Activated naive CD4-positive, alpha-beta T cell (primary cell): ENCODE results near the gene KRT16.
"Not testable (repeated sequence)": the region's sequence is repeated elsewhere in the genome, so short reads cannot be mapped to it uniquely, and the experiment has no call there.

ENCODE experiments used
- DNase-seq, 4 experiments: peaks; one replicate each; lab custom pipeline; 2025; lab: John Stamatoyannopoulos, UW

Gene KRT16

DNA sequence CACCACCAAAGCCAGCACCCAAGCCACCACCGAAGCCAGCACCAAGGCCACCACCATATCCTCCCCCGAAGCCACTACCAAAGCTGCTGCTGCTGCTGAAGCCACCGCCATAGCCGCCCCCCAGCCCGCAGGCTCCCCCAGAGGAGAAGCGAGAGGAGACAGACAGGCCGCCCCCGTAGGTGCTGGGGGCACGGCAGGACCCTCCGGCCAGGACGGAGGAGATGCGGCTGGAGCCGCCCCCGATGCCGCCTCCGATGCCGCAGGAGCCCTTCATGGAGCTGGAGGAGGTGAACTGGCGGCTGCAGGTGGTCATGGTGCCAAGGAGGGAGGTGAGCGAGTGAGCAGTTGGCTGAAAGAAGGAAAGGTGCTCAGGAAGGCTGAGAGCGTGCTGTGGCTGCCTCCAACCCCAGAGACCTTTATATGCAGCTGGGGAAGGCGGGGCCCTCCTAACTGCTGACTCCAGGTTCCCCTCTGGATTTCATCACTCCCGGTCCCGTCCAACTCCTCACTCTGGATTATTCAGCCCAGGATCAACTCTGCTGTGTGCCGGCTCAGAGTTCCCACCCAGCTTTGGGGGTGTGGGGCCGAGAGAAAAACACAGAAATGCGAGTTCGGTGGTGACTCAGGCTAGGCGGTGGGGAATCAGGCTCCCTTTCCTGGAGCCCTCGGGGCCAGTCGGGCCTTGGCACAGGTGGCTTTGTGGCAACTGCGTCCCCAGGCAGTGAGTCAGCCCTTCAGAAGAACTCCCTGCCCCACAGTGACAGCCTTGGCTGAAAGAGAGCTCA, at the start of gene KRT16:
Gene KRT16, minus strand, starts transcription at position 392 of the 785 bp plus-strand sequence. Its CDS starts 79 bp downstream, at position 313.
- not testable (repeated sequence) for DNase-seq

DNA sequence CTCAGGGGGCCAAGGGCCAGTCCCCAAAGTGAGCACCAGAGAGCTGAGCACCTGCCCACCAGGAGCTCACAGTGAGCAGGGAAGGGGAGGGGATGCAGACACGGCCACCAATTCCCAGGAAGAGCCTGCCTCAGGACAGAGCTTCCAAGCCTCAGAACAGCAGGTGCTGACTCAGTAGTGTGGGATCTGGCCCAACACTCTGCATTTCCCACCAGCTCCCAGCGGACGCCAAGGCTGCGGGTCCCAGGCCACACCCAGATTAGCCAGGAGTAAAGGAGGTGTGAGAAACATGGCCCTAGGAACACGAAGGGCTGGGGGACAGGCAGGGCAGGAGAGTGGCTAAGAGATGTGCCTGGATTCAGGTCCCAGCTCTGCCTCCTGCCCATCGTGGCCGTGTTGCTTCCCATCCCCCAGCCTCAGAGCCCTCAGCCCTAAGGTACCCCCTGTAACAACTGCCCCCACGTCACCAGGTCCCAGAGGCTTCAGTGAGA, 47.7 kb upstream of the KRT16 start:
- no peak for DNase-seq

DNA sequence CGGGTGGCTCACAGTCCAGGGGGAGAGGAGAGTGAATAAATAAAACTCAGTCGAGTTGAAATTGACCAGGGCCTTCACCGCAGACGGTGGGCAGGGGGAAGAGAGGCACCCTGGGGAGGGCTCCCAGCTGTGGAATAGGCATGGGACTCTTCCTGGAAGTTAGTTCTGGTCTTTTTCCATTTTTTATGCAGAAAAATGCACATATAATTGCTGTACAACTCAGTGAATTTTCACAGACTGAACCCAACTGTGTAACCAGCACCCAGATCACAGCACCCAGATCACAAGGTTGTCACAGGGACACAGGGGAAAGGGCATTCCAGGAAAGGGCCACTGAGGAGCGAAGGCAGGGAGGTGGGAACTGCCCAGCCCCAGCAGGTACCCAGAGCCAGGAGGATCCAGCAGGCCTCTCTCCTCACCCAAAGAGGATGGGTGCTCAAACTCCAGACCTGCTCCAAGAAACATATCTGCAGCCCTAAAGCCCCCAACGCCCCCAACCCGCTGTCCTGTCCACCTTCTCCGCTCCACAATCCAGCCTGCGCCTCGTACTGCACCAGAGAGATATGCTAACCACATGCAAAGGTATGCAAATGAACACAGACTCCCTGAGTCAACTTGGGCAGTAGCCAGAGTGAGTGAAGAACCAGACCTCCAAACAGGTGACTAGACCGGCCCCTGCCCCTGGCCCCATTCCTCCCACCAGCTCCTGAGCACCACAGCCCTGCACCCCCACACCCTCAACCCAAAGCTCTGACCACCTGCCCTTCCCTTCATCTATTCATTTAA, 47.1 kb upstream of the KRT16 start:
- no peak for DNase-seq

DNA sequence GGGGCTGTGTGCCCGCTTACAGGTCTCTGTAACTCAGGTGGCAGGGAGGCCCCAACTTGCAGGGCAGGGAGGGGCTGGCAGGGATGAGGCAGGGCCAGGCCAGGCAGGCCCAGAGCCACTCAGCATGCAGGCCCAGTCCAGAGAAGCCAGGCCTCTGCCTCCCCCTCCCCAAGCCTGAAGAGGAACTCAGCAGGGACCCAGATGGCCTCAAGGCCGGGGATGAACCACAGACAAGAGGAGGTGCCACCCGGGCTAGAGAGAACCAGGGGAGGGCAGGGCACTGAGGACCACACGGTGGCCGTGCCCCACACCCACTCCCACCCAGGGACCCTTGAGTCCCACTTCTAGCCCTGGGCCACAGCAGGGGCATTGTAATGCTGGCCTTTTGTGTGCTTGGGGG, 46.3 kb upstream of the KRT16 start:
- no peak for DNase-seq

DNA sequence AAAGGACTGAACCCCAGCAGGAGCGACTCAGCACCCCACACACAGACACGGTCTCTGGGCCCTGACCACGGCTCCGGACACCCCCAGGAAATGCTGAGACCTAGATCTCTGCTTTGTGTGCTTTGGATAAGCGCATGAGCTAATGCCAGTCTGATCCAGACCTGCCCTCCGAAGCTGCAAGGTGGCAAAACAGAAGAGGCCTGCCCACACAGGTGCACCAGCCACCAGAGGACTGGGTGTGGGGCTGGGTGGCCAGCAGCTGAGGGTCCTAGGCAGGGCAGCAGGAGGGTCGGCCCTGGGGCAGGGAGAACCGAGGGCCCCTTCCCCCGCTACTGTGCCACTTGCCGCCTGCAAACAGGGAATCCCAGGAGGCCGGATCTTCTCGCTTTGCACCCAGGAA, 45.4 kb upstream of the KRT16 start:
- no peak for DNase-seq

DNA sequence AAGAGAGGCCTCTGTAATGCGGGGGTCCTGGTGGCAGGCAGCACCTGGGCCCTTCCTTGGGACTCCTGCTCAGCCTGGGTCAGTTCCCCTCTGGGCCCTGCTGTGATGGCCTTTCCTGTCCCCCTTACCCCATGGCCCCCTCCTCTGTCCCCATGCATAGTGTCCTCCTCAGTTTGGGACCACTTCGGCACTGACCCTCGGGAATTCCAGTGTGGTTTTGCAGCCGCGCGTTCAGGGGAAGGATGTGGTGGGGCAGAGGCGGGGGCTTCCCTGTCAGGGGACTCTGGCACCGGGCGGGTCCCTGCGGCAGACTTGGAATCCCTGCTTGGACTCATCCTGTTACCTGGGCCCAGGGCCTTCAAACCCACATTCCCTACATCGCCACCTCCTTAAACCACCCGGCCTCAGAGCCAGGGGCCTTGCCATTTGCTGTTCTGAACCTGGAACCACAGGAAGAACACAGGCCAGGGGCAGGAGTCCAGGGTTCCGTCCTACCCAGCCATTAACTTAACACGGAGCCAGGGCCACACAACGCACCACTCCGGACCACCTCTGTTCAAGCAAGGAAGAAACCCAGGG, 44.7 kb upstream of the KRT16 start:
- no peak for DNase-seq

DNA sequence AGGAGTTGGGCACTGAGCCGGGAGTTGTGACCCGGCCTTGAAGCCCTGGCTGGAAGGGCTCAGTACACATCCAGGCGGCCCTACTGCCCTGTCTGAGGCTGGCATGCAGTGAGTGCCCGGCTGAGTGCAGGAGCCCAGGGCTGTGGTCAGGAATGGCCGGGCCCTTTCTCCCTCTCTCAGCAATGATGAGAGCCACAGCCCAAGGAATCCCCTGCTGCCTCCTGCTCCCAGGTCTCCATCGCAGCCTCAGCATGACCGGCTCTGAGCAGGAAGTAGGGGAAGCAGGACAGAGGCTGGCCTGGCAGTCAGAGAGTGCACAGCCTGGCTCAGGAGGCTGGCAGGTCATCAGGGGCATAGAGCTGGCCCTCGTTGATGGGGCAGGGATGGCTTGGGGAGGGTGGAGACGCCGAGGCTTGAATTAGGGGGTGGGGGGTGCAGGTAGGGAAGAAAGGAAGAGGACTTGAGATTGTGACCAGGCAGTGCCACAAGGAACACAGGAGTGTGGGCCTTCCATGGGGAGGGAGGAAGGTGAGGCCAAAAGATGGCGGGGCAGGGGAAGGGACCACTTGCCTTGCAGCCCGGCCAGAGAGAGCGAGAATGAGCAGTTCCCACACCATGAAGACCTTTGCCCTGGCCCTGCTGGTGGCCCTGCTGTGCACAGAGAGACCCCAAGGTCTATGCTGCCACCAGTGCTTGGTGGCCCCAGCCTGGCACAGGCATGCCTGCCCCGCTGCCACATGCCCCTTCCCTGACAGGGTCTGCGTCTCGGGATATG, 43.9 kb upstream of the KRT16 start:
- no peak for DNase-seq

DNA sequence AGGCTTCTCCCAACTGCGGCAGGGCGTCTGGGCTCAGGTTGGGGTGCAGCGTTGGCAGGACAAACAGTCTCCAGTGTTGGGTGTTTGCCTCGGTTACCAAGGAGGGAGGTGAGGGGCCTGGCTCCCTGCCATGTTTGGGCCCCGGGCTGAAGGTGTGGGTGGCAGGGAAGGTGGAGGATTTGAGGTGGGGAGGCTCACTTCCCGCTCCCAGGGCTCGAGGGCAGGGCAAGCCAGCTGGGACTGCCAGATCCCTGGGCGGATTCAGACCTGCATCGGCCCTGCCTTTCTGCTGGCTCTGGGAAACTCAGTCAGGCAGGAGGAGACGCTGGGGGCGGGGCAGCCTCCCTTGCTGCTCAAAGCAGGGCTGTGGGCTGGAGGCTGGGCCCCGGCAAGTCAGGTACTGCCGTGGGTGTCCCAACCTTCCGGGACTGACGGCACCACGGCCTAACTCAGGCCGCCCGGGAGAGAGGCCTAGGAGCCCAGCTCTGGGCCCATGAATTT, 43.1 kb upstream of the KRT16 start:
- DNase-seq, result no peak

DNA sequence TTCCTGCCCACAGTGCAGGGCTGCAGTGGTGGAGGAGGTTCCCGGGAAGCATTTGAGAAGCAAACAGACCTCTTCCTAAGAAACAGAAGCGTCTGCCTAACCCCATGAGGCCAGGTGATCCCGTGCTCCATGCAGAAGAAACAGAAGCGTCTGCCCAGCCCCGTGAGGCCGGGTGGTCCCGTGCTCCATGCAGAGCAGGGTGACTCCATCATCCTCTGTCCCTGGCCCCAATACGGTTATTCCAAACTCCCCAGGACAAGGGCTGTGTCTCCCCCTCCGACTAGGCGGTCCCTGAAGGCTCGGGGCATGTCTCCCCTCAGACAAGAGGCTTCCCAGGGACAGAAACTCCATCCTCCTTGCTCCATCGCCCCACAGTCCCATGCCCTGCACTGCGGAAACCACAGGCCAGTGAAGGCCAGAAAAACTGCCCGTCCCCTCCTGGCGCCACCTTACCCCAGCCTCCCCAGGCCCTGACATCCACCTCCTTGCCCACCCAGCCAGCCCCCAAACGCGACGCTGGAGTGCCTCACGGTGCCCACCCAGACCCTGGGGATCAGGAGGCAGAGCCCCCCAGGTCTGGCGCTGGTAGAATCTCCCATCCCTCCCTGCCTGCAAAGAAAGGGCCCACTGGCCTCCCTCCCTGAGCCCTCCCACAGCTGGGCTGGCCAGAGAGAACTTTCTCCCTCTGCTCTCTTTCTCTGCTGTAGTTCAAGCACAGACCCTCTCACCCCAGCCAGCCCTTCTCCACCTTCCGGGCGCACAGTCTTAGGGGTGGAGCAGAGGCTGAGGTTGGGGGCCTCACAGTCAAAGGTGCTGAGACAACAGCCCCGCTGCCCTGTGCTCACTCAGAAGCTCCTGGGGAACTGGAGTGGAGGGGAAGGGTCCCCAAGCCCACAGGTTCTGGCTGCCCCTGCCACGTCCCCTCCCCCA, 42.4 kb upstream of the KRT16 start:
- DNase-seq, result no peak

DNA sequence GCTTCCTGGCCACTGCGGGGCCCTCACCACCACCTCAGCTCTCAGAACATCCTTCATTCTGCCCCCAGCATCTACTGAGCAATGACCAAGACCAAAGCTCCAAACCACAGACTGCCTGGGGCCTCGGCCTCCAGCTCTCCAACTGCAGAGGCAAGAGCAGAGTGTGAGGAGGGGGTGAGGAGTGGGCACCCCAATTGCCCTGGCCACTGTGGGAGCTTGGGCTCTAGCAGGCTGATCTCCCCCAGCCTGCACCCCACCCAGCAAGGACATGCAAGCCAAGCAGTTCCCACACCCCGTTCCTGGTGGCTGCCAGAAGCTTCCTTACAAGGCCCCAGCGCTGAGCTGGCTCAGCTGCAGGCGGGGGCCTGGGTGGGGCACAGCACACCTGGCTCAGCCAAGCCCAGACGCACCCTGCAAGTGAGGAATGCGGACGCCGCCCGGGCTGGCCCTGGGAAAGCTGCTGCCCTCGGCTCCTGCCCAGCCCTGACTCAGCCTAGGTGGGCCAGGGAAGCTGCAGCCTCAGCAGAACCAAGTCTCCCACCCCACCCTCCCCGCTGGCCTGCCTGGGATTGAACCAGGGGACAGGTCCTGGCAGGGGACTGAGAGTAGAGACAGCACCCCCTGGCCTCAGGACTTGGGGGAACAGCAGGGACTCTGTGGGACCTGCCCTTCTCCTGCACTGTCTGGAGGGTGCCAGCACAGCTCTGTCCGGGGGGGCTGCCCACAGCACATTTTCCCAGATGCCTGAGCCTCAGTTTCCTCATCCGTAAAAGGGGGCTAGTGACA, 41.5 kb upstream of the KRT16 start:
- no peak for DNase-seq

DNA sequence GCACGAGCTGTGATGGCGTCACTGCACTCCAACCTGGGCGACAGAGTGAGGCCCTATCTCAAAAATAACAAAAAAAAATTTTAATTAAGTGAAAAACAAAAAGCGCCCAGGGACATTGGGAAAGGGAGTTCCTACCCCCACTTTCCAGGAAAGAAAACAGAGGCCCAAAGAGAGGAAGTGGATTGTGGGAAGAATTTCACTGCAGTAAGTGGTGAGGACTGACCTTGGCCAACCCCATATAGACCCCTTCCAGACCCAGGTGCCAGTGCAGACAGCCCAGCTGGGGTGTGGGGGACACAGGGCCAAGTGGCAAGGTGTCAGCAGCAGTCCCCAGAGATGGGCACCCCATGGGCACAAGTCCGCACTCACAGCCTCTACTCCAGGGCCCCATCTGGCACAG, 40.9 kb upstream of the KRT16 start:
- no peak for DNase-seq

DNA sequence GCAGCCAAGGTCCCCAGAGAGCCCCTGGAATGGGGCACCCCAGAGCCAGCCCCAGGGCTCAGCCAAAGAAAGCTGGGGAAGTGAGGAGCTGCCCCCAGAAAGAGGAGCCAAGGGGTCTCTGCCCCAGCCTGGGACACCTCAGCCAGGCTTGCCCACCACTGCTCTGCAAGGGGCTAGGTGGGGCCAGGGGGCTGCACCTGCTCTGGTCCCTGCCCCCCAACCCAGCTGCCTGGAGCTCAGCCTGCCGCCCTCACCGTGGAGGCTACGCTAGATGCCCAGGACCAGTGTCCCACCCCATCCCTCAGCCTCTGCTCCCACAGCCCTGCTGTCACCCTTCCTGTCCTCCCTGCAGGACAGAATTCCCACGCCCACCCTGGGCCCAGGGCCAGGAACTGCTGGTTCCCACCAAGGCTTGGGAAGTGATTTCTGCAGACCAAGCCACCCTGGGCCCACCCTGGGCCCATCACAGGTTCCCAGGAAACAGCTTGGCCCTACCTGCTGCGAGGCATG, 39.9 kb upstream of the KRT16 start:
- DNase-seq, result no peak

DNA sequence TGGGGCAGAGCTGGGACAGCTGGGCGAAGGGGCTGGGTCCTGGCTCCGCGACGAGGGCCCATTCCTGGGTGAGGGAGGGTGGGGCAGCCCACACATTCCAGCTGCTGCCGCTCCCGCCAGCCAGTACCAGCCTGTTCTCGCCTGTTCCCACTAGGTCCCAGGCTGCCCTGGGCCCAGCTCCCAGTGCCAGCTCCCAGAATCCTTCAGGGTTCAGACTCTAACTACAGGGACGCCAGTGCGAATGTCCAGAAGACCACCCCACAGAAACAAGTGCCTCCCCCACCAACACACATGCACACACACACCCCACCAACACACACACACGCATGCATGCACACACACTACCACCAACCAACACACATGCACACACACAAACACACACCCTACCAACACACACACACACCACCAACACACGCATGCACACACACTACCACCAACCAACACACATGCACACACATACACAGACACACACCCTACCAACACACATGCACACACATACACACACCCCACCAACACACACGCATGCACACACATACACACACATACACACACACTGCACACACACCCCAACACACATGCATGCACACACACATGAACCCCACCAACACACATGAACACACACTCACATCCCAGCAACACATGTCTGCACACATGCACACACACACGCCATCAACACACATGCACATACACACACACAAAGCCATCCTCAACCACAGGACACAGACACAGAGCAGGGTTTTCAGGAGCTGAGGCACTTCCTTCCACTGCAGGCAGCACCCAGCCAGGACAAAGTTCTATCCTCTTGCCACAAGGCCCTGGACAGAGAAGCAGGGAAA, 39.3 kb upstream of the KRT16 start:
- DNase-seq, result no peak

DNA sequence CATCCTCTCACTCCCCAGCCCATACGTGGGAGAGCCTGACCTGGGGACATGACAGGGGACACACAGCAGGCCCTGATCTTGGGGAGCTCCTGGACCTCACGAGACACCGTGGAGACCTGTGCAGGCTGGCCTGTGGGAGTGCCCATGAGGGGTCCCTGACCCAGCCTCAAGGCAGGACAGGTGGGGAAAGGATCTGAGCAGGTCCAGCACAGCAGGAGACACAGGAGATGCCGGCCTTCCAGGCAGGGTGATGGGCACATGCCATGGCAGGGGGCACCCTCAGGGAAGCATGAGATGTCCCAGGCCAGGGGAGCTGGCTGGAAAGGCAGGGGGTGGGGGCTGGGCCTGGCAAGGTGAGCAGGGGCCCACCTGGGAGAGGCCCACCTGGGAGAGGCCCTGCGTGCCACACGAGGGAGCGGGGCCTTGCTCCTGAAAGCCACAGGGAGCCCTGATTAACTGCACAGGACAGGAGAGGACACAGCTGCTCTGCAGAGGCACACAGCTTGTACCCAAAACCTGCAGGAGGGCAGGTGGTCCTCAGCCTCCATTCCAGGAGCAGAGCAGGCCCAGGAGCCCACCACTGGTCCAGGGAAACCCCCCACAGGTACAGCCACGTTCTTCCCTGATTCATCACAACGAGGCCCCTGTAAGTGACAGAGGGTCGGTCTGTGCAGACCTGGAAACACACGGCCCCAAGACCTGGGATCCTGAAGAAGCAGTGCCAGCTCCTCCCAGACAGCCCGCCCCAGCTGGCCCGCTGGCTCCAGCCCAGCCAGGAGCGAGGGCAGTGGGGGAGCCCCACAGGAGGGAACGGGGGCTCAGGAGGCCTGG, 38.4 kb upstream of the KRT16 start:
- DNase-seq, result no peak

DNA sequence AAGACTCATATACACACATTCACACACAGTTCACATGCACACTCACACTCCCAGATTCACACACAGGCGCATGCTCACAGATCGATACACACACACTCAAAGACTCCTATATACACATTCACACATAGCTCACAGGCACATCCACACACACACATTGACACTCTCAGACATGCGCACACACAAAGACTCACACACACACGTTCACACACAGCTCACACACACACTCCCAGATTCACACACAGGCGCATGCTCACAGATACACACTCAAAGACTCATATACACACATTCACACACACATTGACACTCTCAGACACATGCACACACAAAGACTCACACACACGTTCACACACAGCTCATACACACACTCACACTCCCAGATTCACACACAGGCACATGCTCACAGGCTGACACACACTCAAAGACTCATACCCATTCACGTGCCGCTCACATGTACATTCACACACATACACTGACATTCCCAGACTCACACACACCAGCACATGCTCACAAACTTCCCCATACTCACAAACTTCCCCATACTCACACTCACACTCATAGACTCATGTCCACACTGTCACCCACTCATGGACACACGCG, 37.5 kb upstream of the KRT16 start:
- no peak for DNase-seq

DNA sequence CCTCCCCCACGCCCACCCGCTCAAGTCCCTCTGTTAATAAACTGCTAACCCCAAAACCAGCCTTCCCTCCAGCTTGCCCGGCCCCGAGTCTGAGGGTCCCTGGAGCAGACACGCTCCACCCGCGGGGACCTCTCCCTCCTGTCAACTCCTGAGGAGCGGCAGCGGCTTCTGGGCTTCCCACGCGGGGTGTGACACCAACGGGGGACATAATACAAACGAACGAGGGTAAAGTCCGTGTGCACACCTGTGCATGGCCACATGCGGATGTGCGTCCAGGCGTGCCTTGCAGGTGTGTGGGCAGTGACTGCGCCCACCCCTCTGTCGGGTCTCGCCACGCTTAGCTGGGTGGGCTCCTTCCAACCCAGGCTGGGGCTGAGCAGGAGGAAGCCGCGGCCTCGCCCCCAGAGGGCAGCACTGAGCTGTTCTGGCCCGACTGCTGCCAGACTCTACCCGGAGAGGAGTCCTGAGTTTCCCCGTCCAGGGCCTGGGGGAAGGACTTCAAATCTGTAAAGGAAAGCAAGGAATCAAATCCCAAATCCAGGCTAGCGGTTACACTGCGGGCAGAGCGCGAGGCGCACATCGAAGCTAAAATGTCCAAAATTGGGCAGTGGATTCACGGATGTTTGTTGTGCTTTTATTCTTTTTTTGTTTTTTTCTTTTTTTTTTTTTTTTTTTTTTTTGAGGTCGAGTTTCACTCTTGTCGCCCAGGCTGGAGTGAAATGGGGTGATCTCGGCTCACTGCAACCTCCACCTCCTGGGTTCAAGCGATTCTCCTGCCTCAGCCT, 36.0 kb upstream of the KRT16 start:
- peak; percentile 64 to 84 (median 80) for DNase-seq
